Stimulated activated CD4-positive, alpha-beta T cell treated with anti-CD3 and anti-CD28 coated beads, Interleukin-12 subunit alpha, Interleukin-12 subunit beta, amount 100 ng/mL, for 48 hours (primary cell): ENCODE data around the gene RPS6KL1.

Experiments used
- DNase-seq, 3 donors: peaks; one replicate each; pipeline ENCODE4 v3.0.0-alpha.2; 2020; ENCODE audit warnings: low read depth in 2 of 3, low spot score in 1 of 3

RPS6KL1 gene

GRCh38 chr14:74913986-74914573 lies 9.0 kb downstream of the RPS6KL1 start:
- no peak for DNase-seq

- DNase-seq = no peak
Measured at GRCh38 chr14:74913393-74913910, 9.6 kb downstream of the RPS6KL1 start.

GRCh38 chr14:74912801-74913200 lies 10.3 kb downstream of the RPS6KL1 start:
- no peak for DNase-seq

DNA sequence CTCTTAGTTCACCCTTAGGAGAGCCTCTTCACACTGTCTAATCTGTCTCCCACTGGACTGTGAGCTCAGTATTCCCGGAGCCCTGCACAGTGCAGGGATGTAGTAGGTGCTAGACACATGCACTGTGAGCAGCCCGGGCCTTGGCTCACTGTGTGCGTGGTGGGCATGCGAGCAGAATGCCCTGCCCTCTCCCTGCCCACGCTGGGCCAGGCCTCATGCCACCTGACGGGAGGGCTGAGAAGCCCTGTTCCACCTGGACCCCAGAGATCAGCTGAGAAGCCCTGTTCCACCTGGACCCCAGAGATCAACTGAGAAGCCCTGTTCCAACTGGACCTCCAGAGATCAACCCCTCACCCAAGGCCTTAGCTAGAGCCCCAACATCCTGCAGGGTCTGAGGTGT lies 10.9 kb downstream of the RPS6KL1 start:
- no peak for DNase-seq

DNA sequence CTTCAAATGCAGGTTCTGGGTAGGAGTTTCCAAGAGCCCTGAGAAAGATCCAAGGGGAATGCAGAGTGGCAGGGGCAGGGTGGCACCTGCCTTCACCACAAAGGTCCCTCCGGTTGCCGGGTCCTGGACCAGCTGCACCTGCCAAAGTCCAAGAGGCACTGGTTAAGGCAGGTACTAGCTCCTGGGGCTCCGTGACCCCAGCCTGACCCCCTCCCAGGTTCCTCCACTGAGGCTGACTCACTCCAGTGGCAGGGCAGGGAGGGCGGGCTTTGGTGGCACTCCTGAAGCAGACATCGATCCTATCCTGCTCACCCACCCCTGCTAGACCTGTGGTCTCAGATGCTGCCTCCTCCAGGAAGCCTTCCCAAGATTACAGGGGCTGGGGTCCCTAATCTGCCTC lies 11.4 kb downstream of the RPS6KL1 start:
- no peak for DNase-seq

DNA sequence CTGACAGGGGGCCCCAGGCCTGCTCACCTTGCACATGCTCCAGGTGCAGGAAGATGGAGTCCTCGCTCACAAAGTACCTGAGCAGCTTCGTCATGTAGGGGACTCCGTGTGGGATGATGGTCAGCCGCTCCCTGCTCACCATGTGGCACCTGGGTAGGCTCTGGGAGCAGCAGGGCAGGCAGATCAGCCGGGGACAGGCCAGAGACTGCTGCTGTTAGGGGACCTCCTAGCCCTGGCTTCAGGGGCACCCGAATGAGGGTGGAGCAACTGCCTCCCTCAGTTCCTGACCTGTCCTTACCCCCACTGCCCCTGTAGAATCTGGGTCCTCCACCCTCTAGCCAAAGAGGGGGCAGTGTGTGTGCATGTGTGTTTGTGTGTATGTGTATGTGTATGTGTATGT lies 11.8 kb downstream of the RPS6KL1 start:
- DNase-seq = no peak

- DNase-seq = no peak
Measured at GRCh38 chr14:74910556-74910955, 12.5 kb downstream of the RPS6KL1 start.

GRCh38 chr14:74909911-74910310 lies 13.1 kb downstream of the RPS6KL1 start:
- DNase-seq = no peak

DNA sequence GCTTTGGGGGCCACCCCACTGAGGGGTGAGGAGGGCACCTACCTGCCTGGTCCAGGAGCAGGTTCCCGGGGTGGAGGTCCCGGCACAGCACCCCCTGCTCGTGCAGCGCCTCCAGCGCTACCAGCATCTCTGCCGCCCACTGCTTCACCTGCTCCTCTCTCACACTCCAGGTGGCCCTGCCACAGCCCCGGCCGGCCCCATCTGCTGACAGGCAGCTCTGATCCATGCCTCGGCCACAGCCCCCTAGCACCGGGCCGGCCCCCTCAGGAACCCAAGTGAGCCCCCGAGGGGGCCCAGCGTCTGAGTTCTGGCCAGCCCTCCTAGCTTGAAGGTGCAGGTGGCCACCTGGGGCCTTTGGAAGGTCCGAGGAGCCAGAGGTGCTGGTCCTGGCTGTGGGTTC lies 13.6 kb downstream of the RPS6KL1 start:
- no peak for DNase-seq

GRCh38 chr14:74908861-74909341 lies 14.2 kb downstream of the RPS6KL1 start:
- no peak for DNase-seq

- DNase-seq = no peak
Measured at GRCh38 chr14:74907744-74908143, 15.3 kb downstream of the RPS6KL1 start.

GRCh38 chr14:74906925-74907521 lies 16.0 kb downstream of the RPS6KL1 start:
- DNase-seq = no peak

GRCh38 chr14:74905595-74906142 lies 17.4 kb downstream of the RPS6KL1 start:
- DNase-seq = peak; percentile 60 to 85 (median 75)

- no peak for DNase-seq
Measured at GRCh38 chr14:74904635-74905503, 18.2 kb downstream of the RPS6KL1 start.

GRCh38 chr14:74902941-74903705 lies 19.9 kb downstream of the RPS6KL1 start:
- DNase-seq = no peak

- no peak for DNase-seq
Measured at GRCh38 chr14:74898694-74899093, 24.4 kb downstream of the RPS6KL1 start.

GRCh38 chr14:74898083-74898482 lies 25.0 kb downstream of the RPS6KL1 start:
- DNase-seq = no peak

DNA sequence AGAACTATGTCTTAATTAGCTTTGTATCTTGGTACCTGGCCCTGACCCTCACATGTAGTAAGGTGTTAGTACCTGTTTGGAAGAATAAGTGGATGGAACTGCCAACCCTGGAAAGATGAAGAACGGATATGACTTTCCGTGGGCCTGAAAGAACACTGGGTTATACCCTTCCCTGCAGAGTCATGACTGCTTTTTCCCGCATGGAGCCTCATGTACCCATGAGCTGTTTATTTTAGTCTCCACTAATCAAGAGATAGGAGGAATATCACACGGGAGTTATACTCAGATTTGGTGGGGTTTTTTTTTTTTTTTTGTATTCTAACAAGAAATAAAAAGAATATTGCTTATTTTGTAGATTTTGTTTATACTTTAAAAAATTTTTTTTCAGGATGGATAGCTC lies 25.4 kb downstream of the RPS6KL1 start:
- no peak for DNase-seq

GRCh38 chr14:74896400-74896799 lies 26.7 kb downstream of the RPS6KL1 start:
- DNase-seq = no peak

GRCh38 chr14:74893614-74894091 lies 29.4 kb downstream of the RPS6KL1 start:
- no peak for DNase-seq

DNA sequence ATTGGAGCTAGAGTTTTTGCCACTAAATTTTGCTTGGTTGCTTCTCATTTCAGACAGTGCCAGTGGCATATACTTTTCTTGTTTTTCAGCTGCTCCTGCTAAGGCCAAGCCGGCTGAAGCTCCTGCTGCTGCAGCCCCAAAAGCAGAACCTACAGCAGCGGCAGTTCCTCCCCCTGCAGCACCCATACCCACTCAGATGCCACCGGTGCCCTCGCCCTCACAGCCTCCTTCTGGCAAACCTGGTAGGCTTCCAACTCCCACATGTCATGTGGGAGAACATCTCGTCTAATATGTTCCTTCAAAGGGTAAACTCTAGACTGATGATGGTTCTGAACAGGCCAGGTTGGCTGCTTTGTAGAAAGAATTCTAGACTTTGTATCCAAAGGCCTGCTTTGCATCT lies 30.3 kb downstream of the RPS6KL1 start:
- no peak for DNase-seq
